Measurements from ENCODE around the gene NPHP1.

GRCh38 chr2:110204408-110205385 is at the start of gene NPHP1:
- no peak for TF ChIP-seq CTCF (IDR thresholded peaks at IDR 0.05)
- TF ChIP-seq POLR2A (IDR thresholded peaks at IDR 0.05), result peak; percentile 9 to 48
